Inflammatory macrophage (primary cell): Measurements from ENCODE around the gene DCAF8.

ENCODE experiments used
- DNase-seq, 2 donors: peaks; one replicate each; pipeline ENCODE4 v3.0.0-alpha.2; 2020 to 2022

Gene DCAF8

GRCh38 chr1:160168609-160169369, 93.6 kb downstream of the DCAF8 start:
- no peak for DNase-seq

- peak in 1 of 2 donors; percentile 14 for DNase-seq
Measured at GRCh38 chr1:160168016-160168415, 94.3 kb downstream of the DCAF8 start.

GRCh38 chr1:160167580-160167979, 94.8 kb downstream of the DCAF8 start:
- DNase-seq = peak; percentile 15 to 24

- no peak for DNase-seq
Measured at GRCh38 chr1:160167056-160167455, 95.3 kb downstream of the DCAF8 start.

- peak; percentile 77 to 88 for DNase-seq
Measured at GRCh38 chr1:160166166-160166868, 96.0 kb downstream of the DCAF8 start.
